T-helper 17 cell (primary cell): ENCODE results near the gene TSPAN32. TPM values are rescaled to one million over a fixed set of nuclear protein-coding genes. Genes with fewer than 3 reads are reported as not detected.
A peak's percentile ranks its signal among the peaks of the same experiment; 100 is the strongest.
"Not testable (repeated sequence)": the region's sequence is repeated elsewhere in the genome, so short reads cannot be mapped to it uniquely, and the experiment has no call there.

ENCODE experiments used
- ATAC-seq: fragments of 150-1000 bp; cut with Tn5 transposase; 2 replicates; pipeline ENCODE4 v1.10.0; 2021; ENCODE audit warnings: mild to moderate bottlenecking, moderate library complexity
- DNase-seq, 3 donors: peaks; one replicate each; pipeline versions ENCODE4 v3.0.0 to v3.0.0-alpha.2; 2020 to 2021
- H3K9me3 ChIP-seq: one replicate; pipeline ENCODE4 v1.7.0; 2013; ENCODE audit warnings: low read length, mild to moderate bottlenecking; ENCODE audit not compliant: control insufficient read depth, poor library complexity, severe bottlenecking
- H3K27ac Mint-ChIP-seq: one replicate; pipeline ENCODE4 v1.8.0; 2022; ENCODE audit warnings: mild to moderate bottlenecking, moderate library complexity, mixed read lengths
- H3K27me3 Mint-ChIP-seq: one replicate; pipeline ENCODE4 v1.8.0; 2022; ENCODE audit warnings: mixed read lengths
- H3K36me3 Mint-ChIP-seq: one replicate; pipeline ENCODE4 v1.8.0; 2022; ENCODE audit warnings: low read depth, mixed read lengths
- H3K4me1 Mint-ChIP-seq: one replicate; pipeline ENCODE4 v1.8.0; 2022; ENCODE audit warnings: mild to moderate bottlenecking, mixed read lengths
- H3K4me3 Mint-ChIP-seq: one replicate; pipeline ENCODE4 v1.8.0; 2022; ENCODE audit warnings: mild to moderate bottlenecking, moderate library complexity, mixed read lengths
- total RNA-seq, 4 donors: library from RNA in 2 of 4; stranded (reverse) in 2 of 4; gene quantifications; one replicate each; pipeline ENCODE4 v1.2.3 and lab custom pipeline; 2022 to 2026

TSPAN32 gene
- total RNA-seq, 2 donors from 2014 or later = 65.7 to 93.2 TPM

GRCh38 chr11:2286350-2286749, 15.5 kb upstream of the TSPAN32 start:
- H3K27ac Mint-ChIP-seq, H3K9me3 ChIP-seq, H3K27me3 Mint-ChIP-seq, H3K4me3 Mint-ChIP-seq, ATAC-seq, H3K36me3 Mint-ChIP-seq, H3K4me1 Mint-ChIP-seq, DNase-seq: not testable (repeated sequence)

- no peak for ATAC-seq
- H3K9me3 ChIP-seq = no peaks in the 10 kb centered on the region
- peaks cover 7% of the 10 kb centered on the region for H3K27me3 Mint-ChIP-seq
- H3K36me3 Mint-ChIP-seq = peaks cover 7% of the 10 kb centered on the region
- peaks cover 9% of the 10 kb centered on the region for H3K4me1 Mint-ChIP-seq
- DNase-seq = no peak
- no peak overlapping the region for H3K4me3 Mint-ChIP-seq
- no peak overlapping the region for H3K27ac Mint-ChIP-seq
Observed at GRCh38 chr11:2287091-2287490, 14.7 kb upstream of the TSPAN32 start.

GRCh38 chr11:2289350-2289749, 12.5 kb upstream of the TSPAN32 start:
- Mint-ChIP-seq H3K4me3 (no peak overlapping the region), H3K36me3 (peaks cover 7% of the 10 kb centered on the region), H3K27ac (no peak overlapping the region), H3K27me3 (peaks cover 7% of the 10 kb centered on the region), H3K4me1 (peaks cover 13% of the 10 kb centered on the region)
- DNase-seq (no peak), ATAC-seq (no peak)
- no peaks in the 10 kb centered on the region for H3K9me3 ChIP-seq

- Mint-ChIP-seq H3K4me3 (no peak overlapping the region), H3K27ac (no peak overlapping the region), H3K4me1 (peaks cover 17% of the 10 kb centered on the region)
Observed at GRCh38 chr11:2289859-2290258, 12.0 kb upstream of the TSPAN32 start.

DNA sequence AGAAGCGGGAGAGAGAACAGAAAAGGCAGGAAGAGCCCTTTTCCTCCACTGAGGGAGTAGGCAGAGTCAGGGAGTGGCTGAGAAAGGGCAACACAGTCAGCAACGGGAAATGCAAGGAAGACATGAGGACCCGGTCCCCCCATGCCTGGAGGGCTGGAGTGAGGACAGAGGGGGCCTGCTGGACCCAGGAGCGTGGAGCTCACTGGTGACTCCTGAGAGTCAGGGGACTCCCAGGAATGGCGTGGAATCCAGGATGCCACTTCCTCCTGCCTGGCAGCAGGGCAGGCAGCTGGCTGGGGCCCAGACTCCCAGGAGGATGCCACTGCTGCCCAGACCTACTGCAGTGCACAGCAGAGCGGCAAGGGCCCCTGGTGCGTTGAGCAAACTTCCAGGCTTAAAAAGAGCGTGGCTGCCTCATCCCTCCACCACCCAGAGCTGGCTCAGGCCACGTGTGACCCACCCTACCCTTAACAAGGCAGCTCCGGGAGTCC, 11.4 kb upstream of the TSPAN32 start:
- Mint-ChIP-seq H3K4me3 (no peak overlapping the region), H3K27ac (no peak overlapping the region), H3K27me3 (peaks cover 7% of the 10 kb centered on the region), H3K4me1 (peaks cover 18% of the 10 kb centered on the region), H3K36me3 (peaks cover 7% of the 10 kb centered on the region)
- no peak for ATAC-seq
- H3K9me3 ChIP-seq = no peaks in the 10 kb centered on the region
- no peak for DNase-seq

More at GRCh38 chr11:2289859-2290258, 12.0 kb upstream of the TSPAN32 start:
- no peak for DNase-seq
- H3K9me3 ChIP-seq = no peaks in the 10 kb centered on the region
- no peak for ATAC-seq
- Mint-ChIP-seq H3K36me3 (peaks cover 7% of the 10 kb centered on the region), H3K27me3 (peaks cover 7% of the 10 kb centered on the region)

GRCh38 chr11:2293531-2293971, 8.3 kb upstream of the TSPAN32 start:
- Mint-ChIP-seq H3K4me1 (peaks cover 20% of the 10 kb centered on the region), H3K27ac (no peak overlapping the region), H3K36me3 (peaks cover 5% of the 10 kb centered on the region), H3K4me3 (no peak overlapping the region), H3K27me3 (peaks cover 7% of the 10 kb centered on the region)
- ATAC-seq (no peak), DNase-seq (no peak)
- no peaks in the 10 kb centered on the region for H3K9me3 ChIP-seq

- peaks cover 5% of the 10 kb centered on the region for H3K36me3 Mint-ChIP-seq
- ATAC-seq (no peak), DNase-seq (peak in 2 of 3 donors; percentile 3 to 5)
- H3K4me3 Mint-ChIP-seq = no peak overlapping the region
- H3K9me3 ChIP-seq = no peaks in the 10 kb centered on the region
- no peak overlapping the region for H3K27ac Mint-ChIP-seq
- H3K27me3 Mint-ChIP-seq = peaks cover 5% of the 10 kb centered on the region
- peaks cover 20% of the 10 kb centered on the region for H3K4me1 Mint-ChIP-seq
Observed at GRCh38 chr11:2293984-2294925, 7.6 kb upstream of the TSPAN32 start.

DNA sequence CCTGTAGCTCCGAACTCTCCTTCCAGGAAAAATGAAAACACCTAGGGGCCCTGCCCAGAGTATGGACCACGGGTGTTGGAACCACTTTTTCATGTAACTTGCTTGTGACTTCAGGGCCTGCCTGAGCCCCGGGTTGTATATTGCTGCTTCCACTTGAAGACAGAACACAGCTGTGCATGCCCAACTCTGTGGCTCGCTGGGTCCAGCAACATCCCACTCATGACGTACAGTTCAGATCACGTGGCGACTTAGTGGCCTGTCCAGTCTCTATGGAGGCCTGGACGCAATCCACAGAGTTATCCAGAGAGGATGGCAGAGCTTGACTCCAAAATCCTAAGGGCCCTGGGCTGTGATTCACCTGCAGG, 6.9 kb upstream of the TSPAN32 start:
- Mint-ChIP-seq H3K36me3 (peaks cover under 1% of the 10 kb centered on the region), H3K27me3 (no peaks in the 10 kb centered on the region), H3K4me1 (peaks cover 20% of the 10 kb centered on the region), H3K27ac (no peak overlapping the region), H3K4me3 (no peak overlapping the region)
- ATAC-seq (no peak), DNase-seq (peak in 1 of 3 donors; percentile 2)
- H3K9me3 ChIP-seq = no peaks in the 10 kb centered on the region

GRCh38 chr11:2295971-2296912, 5.6 kb upstream of the TSPAN32 start:
- peak in 2 of 3 donors; percentile 2 to 9 for DNase-seq
- no peak overlapping the region for H3K27ac Mint-ChIP-seq
- H3K4me3 Mint-ChIP-seq = no peak overlapping the region
- no peaks in the 10 kb centered on the region for H3K9me3 ChIP-seq
- peaks cover 24% of the 10 kb centered on the region for H3K4me1 Mint-ChIP-seq
- no peak for ATAC-seq
- H3K36me3 Mint-ChIP-seq = no peaks in the 10 kb centered on the region
- H3K27me3 Mint-ChIP-seq = no peaks in the 10 kb centered on the region

GRCh38 chr11:2296913-2297622, 4.7 kb upstream of the TSPAN32 start:
- H3K4me3 Mint-ChIP-seq = no peak overlapping the region
- H3K9me3 ChIP-seq = no peaks in the 10 kb centered on the region
- H3K27ac Mint-ChIP-seq = peak overlapping the region; percentile 59
- peaks cover 27% of the 10 kb centered on the region for H3K4me1 Mint-ChIP-seq
- peaks cover 3% of the 10 kb centered on the region for H3K36me3 Mint-ChIP-seq
- no peaks in the 10 kb centered on the region for H3K27me3 Mint-ChIP-seq
- no peak for ATAC-seq
- DNase-seq = peak in 2 of 3 donors; percentile 2 to 7

GRCh38 chr11:2297623-2298030, 4.2 kb upstream of the TSPAN32 start:
- Mint-ChIP-seq H3K27ac (peak overlapping the region; percentile 59), H3K36me3 (peaks cover 3% of the 10 kb centered on the region), H3K4me3 (no peak overlapping the region), H3K27me3 (no peaks in the 10 kb centered on the region), H3K4me1 (peaks cover 25% of the 10 kb centered on the region)
- H3K9me3 ChIP-seq = no peaks in the 10 kb centered on the region
- no peak for ATAC-seq
- no peak for DNase-seq

DNA sequence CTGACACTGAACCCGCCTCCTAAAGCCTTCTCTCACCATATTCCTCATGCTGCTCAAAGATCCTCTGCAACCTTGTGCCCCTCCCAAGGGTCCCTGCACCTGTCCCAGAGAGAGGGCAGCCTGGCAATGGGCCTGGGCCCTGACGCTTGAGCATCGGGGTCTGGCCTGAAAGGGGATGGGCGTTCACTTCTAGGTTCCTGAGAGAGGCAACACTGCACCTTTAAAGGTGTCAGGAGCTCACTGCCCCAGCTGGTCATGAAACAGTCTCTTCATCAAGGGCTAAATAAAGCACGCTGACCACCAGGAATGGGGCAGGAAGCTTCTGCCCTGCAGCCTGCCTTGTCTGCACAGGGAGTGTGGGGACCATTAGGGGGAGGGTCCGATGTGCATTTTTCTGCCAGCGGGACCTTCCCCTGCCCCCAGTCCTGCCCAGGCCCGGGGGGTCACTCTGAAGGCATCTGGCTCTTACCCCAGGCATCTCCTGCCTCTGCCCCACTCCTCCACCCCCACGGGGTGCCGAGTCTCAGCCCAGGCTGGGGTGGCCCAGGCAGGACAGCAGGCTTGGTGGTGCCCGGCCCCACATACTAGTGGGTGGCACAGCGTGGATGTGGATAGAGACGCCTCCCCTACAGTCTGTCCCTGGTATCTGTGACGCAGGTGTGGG, 3.5 kb upstream of the TSPAN32 start:
- Mint-ChIP-seq H3K27ac (peak overlapping the region; percentile 59), H3K4me1 (peaks cover 25% of the 10 kb centered on the region), H3K36me3 (peaks cover 3% of the 10 kb centered on the region), H3K4me3 (no peak overlapping the region), H3K27me3 (no peaks in the 10 kb centered on the region)
- H3K9me3 ChIP-seq = no peaks in the 10 kb centered on the region
- ATAC-seq = no peak
- peak in 2 of 3 donors; percentile 4 to 9 for DNase-seq
